NCI-H187 treated with DMSO at 0.1 percent for 48 hours (cell line): ENCODE results near the gene RAB20.
"Not testable (repeated sequence)": the region's sequence is repeated elsewhere in the genome, so short reads cannot be mapped to it uniquely, and the experiment has no call there.

Experiments
- DNase-seq: peaks from one replicate; lab custom pipeline; 2025; lab: John Stamatoyannopoulos, UW

The RAB20 gene

DNA sequence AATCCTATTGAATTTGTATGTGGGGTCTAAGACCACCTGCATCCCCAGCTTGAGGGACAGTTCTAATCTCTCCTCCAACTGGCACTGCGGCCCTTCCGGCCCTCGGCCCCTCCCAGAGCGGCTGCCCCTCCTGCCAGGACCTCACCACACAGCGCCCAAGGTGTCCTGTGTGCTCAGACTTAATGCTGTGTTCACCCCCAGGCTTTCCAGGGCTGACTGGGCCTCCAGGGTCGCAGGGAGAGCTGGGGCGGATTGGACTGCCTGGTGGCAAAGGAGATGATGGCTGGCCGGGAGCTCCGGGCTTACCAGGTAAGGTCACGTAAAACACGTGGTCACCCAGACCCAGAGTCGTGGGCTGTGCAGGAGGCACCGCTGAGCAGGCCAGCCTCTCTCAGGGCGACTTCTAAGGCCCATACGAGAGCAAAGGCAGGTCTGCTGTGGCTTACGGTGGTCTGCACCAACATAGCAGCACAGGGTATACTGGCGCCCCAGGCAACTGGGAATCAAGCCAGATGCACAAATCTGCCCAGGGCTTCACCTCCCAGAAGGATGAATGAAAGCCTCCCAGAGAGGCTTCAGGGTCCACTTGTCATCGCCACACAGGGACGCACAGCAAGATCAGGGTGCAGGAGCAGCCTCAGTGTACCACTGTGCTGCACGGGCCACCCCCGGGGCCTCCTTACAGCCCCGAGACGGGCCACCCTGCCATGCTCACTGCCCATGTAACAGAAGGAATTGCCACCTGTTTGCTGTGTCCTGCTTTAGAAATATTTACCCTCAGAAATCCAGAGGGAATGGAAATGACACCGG, 69.4 kb downstream of the RAB20 start:
- DNase-seq = no peak

DNA sequence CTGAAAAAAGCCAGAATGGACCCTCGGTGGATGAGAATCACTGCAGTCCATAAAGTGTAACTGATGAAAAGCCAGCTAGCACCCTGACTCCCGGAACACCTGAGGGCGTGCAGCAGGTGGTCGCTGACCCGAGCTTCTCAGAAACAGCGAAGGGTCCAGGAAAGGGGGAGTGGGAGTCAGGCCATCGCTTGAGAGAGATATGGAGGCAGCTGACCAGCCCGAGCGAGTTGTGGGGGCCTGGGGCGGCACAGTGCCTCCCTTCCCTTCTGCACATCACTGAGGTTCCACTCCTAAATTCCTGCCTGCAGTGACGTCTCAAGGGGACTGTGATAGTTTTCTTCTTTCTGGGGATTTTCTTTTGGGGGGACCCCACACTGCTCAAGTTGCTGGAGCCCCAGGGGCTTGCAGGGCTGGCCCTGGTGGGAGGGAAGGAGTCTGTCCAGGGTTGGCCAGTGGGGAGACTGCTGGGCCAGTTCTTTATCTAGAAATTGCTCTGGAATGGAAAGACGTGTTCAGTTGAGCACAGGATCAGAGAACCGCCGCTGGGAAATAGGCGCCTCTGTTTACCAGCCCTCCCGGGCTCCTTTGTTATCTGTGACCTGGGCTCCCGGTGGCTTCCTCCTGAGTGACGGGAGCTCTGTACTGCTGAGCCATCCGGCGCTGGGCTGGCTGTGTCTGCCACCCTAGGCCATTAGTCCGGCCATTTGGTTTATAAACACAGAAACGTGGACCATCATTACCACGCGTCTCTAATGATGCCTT, 71.3 kb downstream of the RAB20 start:
- DNase-seq = no peak

DNA sequence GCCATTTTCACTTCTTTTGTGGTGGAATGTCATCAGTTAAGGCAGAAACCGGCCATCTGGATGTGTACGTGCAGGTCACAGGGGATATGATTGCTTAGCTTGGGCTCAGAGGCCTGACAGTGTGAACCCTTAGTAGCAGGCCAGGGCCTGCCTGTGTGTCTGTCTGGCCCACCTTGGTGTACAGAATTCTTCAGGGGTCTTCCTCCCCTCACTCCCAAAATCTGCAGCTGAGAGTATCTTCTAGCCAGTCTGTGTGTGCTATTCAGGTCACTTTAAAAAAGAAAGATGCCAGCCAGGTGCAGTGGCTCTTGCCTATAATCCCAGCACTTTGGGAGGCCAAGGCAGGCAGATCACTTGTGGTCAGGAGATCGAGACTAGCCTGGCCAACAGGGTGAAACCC, 74.6 kb downstream of the RAB20 start:
- not testable (repeated sequence) for DNase-seq

GRCh38 chr13:110486061-110486715, 75.3 kb downstream of the RAB20 start:
- no peak for DNase-seq

DNA sequence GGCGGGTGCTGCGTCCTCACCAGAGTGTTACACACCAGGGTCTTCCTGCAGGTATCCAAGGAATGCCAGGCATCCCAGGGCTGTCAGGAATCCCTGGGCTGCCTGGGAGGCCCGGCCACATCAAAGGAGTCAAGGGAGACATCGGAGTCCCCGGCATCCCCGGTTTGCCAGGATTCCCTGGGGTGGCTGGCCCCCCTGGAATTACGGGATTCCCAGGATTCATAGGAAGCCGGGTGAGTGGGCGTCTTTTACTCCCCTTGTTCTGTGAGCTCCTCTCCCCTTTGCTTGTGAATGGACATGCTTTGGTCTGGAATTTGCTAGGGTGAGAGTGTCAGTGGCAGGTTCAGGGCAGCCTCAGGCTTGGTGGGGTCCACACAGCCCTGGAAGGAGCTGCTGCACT, 75.9 kb downstream of the RAB20 start:
- DNase-seq = no peak

GRCh38 chr13:110484290-110485048, 77.1 kb downstream of the RAB20 start:
- DNase-seq = no peak

DNA sequence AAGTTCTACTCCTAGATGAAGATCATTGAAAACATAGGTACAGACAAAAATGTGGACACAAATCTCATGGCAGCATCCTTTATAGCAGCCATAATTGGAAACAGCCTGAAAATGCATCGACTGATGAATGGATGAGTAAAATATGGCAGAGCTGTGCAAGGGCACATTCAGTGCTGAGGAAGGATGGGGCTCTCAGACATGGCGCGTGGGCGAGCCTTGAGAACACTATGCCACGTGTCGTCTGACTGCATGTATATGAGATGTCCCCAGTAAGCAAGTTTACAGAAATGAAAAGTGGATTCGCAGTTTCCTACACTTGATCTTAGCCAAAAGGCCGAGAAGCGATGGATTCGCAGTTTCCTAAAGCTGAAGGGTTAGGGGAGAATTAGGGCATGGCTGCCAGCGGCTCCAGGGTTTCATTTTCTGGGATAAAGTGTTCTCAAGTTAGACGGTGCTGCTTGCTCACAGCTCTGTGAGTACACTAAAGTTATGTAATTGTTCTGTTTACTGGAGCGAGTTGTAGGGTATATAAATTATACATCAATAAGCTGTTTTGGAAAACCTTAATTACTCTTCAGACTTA, 78.0 kb downstream of the RAB20 start:
- DNase-seq = no peak

- no peak for DNase-seq
Observed at GRCh38 chr13:110480161-110480560, 81.4 kb downstream of the RAB20 start.

DNA sequence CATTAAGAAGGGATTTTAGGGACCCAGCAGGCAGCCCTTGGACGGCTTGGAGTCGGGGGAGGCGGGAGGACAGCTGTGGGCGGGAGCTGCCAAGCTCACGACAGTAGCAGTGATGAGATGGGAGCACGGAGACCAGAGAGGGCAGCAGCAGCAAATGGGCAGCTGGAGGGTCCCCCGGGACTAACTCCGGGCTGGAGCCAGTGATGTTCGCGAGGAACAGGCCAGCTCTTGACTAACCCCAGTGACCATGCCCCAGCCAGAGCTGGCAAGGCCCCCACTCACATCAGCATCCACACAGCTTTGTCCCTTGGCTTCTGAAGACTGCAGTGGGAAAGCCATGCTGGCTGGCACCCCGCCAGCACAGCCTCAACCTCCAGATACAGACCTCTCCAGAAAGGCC, 81.9 kb downstream of the RAB20 start:
- no peak for DNase-seq

GRCh38 chr13:110479215-110479545, 82.3 kb downstream of the RAB20 start:
- DNase-seq = no peak

- no peak for DNase-seq
Observed at GRCh38 chr13:110478405-110479214, 82.9 kb downstream of the RAB20 start.

DNA sequence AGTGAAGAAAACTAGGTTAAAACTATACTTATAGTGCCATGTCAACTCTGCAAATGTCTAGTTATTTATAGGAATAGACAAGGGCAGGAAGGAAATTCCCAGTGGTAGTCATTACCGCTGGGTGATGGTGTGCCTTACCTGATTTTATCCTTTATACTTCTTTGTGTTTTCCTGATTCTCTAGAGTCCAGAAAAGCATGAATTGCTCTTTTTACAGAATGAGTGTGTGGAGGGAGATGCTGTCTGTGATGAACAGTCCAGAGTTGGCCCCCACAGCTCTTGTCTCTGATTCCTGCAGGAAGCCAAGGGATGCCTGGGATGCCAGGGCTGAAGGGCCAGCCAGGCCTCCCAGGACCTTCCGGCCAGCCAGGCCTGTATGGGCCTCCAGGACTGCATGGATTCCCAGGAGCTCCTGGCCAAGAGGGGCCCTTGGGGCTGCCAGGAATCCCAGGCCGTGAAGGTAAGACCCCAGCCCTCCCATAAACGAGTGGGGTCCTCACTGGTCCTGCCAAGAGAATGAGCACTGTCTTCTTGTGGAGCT, 83.7 kb downstream of the RAB20 start:
- no peak for DNase-seq

DNA sequence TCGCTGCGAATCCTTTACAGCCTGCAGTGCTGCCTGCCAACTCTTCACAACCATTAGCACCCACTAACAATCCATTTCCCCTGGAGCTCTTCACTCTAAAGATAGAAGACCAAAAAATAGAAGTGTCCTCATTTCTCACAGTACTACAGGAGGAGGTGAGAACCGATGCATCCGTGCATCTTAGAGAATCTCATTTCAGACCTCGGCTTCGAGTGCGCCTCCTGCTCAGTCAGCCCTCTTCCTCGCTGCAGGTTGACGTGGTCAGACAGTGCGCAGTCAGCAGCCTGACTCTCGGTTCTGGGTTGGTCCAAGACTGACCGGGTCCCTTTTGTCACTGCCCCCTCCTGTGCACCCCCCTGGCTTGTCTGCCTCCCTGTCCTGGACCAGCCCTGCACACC, 85.3 kb downstream of the RAB20 start:
- DNase-seq = no peak

DNA sequence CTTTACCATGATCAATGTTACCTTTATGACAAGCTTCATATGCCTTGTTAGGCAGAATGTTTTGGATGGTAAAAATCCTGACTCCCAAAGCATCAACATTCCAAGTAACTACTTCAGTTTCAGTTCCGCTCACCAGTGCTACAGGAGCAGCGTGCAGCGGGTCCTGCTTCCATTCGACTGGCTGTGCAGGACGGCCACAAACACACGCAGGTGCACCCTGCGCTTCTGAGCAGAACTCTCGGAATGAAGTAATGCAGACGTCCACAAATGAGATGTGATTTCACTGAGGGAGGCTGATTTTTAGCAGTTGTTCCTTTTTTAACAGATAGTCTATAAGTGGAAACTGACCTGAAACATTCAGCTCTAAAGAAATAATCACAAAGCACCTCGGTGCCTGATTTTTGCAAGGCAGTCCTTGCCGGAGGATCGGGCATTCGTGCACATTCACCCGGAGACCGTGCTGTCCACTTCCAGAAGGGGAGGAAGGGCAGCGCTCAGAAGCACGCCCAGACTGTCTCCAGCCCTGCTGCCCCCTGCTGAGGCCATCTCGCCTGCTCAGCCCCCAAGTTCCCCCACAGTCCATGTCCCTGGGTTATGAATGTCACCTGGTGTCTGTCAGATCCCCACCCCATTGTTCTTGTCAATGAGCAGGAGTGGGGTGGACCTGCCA, 85.8 kb downstream of the RAB20 start:
- no peak for DNase-seq

DNA sequence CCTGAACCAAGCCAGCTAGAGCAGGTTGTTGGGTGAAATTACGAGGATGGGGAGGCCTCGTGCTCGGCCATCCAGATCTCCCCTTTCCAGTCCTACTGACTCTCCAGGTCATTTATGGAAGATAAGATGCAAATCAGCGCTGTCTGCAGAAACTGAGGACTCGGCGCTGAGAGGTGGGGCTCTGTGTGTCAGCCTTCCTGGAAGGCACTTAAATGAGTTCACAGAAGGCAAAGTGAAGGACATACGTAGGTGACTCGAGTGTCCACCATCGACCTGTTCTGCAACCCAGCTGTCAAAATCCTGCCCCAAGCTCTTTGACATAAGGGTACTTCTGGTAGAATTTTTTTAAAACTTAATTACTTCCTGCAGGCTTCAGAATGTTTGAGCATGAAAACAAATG, 86.4 kb downstream of the RAB20 start:
- DNase-seq = no peak

GRCh38 chr13:110474713-110475112, 86.8 kb downstream of the RAB20 start:
- no peak for DNase-seq
